Omental fat pad (tissue), 4 donors: ENCODE results near the gene SPEN. TPM values are rescaled to one million over a fixed set of nuclear protein-coding genes. Genes with fewer than 3 reads are reported as not detected.
A peak's percentile ranks its signal among the peaks of the same experiment; 100 is the strongest.

ENCODE experiments used
- ATAC-seq: fragments of 150-250 bp; one replicate; pipeline ENCODE4 v1.9.1; 2016; ENCODE audit warnings: mild to moderate bottlenecking, moderate library complexity; ENCODE audit not compliant: low FRiP score
- DNase-seq: peaks from one replicate; pipeline ENCODE4 v3.0.0-alpha.2; 2019; ENCODE audit warnings: low spot score
- CTCF ChIP-seq, 3 donors: fragments of 450-650 bp; IDR thresholded peaks; one replicate each; pipeline ENCODE4 v1.5.1; 2016 to 2017; ENCODE audit warnings: antibody characterized with exemption in 3 of 3, mild to moderate bottlenecking in 3 of 3, moderate library complexity in 2 of 3
- total RNA-seq, 4 donors: library from RNA; depleted of rRNA; stranded (reverse); fragments of >200 nt; gene quantifications; one replicate each; pipeline ENCODE4 v1.1.0, GENCODE V29; 2016

SPEN gene
- total RNA-seq, 4 donors from 2014 or later: 33.4 to 64.0 (median 51.5) TPM

- no peak for DNase-seq
- ATAC-seq: no peak
- no peak for TF ChIP-seq CTCF (IDR thresholded peaks at IDR 0.05)
Measured at GRCh38 chr1:15966956-15967344, 119.4 kb downstream of the SPEN start.

- peak; percentile 11 for DNase-seq
- ATAC-seq: no peak
- TF ChIP-seq CTCF (IDR thresholded peaks at IDR 0.05): no peak
Measured at GRCh38 chr1:15968172-15968571, 120.7 kb downstream of the SPEN start.

- no peak for TF ChIP-seq CTCF (IDR thresholded peaks at IDR 0.05)
- DNase-seq (peak; percentile 14), ATAC-seq (no peak)
Measured at GRCh38 chr1:15969321-15969880, 121.9 kb downstream of the SPEN start.

- DNase-seq (no peak), ATAC-seq (no peak)
- no peak for TF ChIP-seq CTCF (IDR thresholded peaks at IDR 0.05)
Measured at GRCh38 chr1:15970911-15971310, 123.4 kb downstream of the SPEN start.

- DNase-seq (no peak), ATAC-seq (no peak)
- TF ChIP-seq CTCF (IDR thresholded peaks at IDR 0.05): no peak
Measured at GRCh38 chr1:15972409-15972808, 124.9 kb downstream of the SPEN start.

GRCh38 chr1:15973772-15974171 is 126.3 kb downstream of the SPEN start:
- DNase-seq: no peak
- TF ChIP-seq CTCF (IDR thresholded peaks at IDR 0.05): no peak
- ATAC-seq: no peak

GRCh38 chr1:15974855-15975254 is 127.3 kb downstream of the SPEN start:
- ATAC-seq (no peak), DNase-seq (no peak)
- no peak for TF ChIP-seq CTCF (IDR thresholded peaks at IDR 0.05)
